GM18868 (cell line): ENCODE data around the gene GRIN2A.

Source experiments
- ATAC-seq: cut with Tn5 transposase; IDR thresholded peaks from one replicate; pipeline ENCODE4 v1.9.1; 2021; ENCODE audit warnings: mild to moderate bottlenecking, moderate library complexity; ENCODE audit not compliant: unreplicated experiment

GRIN2A gene

DNA sequence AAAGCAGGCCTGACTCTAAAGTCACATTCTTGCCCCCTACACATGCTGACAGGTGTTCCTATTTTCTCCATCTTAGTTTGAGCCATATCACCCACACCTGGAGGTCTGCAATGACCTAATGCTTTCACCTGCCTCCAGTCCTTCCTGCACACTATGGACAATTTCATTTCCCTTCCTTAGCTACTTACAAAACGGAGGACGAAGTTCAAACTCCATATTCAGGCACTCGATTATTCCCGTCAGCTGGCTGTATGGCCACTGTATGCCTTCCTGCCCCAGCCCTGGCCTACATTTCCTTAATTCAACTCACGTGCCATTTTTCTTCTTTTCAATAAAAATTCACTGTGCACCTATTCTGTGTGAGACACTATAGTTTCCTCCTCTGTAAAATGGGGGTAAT is 44.9 kb downstream of the GRIN2A start:
- no peak for ATAC-seq

DNA sequence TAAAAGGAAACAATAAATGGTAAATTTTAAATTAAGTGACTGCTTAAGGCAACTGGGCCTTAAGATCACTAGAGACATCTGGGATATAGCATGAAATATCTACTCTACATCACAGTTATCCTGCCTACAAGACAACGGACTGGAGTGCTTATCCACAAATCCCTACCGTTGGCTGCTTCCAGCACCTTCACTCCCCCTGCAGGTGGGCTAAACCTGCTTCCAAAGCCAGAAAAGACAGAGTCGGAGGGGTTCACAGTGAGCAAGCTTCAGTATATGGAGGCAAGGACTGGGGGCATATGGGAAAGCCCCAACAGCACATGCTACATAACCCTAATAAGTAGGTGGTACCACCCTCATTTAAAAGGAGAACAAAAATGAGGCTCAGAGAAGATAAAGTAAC is 45.3 kb downstream of the GRIN2A start:
- ATAC-seq = no peak

DNA sequence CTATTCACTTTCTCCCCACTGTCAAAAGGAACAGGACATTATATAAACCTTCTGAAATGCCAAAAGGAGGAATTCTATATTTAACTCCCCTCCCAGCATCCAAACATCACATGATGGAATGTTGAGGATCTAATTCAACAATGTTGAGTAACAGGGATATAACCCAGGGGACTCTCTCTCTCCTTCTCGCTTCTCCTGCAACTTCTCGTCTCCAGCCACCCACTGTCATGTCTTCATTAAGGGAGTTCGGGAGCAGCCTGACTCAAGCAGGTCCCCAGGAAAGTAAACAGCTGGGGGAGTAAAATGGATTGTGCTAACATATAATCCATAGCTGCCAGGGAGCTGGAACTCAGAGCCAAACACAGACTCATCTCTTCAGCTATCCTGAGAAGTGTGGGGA is 51.7 kb downstream of the GRIN2A start:
- ATAC-seq = no peak

DNA sequence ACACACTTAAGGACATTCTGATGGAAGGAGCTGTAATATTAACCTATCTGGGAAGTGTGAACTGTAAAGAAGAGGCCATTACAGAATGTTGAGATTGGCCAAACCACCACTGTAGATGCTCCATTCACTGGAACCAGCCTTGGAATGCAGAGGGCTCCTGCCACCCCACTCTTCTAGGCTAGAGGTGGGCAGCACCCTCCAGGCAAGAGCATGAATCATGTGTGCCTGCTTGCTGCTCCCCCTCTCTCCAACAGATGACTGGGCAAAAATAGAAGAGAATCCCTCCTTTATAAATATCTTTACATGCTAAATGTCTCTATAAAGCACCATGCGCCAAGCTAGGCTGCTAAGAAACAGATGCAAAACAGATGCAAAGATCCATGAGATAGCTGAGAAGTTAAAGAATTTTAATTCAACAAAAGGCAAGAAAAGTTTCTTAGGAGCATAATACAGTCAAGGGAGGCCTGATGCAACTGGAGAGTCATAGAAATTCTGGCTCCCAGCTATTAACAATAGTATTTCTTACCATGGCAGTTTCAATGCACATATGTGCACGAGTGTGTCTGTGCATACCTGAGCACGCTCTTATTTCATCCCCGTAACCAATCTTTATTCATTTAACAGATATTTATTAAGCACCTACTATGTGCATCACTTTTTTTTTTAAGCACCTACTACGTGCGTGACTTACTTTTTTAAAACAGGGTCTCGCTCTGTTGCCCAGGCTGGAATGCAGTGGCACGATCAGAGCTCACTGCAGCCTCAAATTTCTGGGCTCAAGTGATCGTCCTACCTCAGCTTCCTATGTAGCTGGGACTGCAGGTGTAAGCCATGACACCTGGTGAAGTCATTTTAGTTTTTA is 53.6 kb downstream of the GRIN2A start:
- no peak for ATAC-seq

DNA sequence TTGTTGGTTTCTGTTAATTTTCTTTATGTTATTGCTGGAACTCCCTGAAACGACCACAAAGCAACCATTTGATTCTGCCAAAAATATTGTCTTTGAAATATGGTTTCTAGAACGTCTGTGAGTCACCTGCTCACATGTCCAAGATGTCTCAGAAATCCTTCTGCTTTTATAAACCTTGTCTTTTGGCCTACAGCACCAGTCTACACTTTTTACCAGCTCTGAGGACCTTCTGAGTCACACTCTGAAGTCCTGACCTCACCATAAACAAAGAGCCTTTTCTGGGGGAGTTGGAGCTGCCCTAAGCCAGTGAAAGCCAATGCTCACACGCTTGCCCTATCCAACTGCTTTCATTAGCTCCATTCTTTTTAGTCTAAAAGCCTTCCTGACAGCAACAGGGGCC is 55.5 kb downstream of the GRIN2A start:
- no peak for ATAC-seq

DNA sequence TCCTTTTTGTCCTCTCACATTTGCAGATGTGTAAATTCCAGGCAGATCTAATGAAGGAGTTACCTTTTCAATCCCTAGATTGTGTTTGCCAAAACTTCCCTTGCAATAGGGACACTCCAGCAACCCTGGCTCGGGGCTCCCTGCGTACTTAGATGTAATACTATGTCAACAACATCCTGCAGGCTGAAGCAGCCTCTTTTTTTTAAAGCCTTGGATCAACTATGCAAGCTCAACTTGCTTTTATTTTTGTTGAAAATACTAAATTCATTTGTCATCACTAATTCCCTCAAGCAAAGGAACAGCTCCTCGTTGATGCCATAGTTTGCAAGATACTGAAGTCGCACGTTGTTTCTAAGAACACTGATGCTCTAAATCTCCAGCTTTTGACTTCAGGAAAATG is 59.1 kb downstream of the GRIN2A start:
- no peak for ATAC-seq

DNA sequence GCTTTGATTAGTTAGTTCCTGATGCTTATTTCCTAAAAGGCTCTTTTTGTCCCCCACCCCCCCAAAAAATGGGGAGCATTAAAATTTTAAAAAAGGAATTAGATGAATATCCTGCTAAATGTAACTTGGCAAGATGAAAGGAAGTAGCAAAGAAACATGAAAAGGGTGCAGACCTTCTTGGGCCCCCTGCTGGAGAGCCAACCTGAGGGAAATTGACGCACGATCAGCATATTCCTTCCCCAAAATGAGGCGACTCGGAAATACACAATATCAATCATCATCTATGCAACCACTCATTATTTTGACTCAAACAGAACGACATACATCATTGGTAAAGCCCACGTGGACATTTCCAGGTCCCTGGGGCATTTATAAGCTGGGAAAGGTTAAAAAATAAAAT is 59.7 kb downstream of the GRIN2A start:
- no peak for ATAC-seq

DNA sequence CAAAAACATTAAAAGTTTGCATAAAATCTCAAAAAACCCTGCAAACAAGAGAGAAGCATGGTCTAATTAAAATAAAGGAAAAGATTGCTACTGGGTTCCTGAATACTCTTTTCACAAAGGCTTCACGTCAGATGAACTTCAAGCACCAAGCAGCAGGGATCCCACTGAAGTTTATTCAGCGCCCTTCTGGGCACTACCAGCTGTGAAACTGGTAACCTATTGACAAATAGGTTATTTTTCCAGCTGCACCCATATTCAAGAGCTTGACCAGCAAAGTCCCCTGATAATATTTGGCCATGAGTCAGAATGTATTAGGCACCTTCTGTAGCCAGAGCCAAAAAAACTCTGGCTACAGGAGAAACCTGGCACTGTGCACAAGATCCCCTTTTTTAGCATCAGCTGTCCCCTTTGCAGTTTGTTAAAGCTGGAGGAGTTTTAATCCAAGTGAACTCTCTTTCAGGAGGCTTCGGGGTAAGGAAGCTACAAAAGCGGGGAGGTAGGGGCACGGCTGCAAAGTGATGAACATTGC is 60.3 kb downstream of the GRIN2A start:
- ATAC-seq = no peak

DNA sequence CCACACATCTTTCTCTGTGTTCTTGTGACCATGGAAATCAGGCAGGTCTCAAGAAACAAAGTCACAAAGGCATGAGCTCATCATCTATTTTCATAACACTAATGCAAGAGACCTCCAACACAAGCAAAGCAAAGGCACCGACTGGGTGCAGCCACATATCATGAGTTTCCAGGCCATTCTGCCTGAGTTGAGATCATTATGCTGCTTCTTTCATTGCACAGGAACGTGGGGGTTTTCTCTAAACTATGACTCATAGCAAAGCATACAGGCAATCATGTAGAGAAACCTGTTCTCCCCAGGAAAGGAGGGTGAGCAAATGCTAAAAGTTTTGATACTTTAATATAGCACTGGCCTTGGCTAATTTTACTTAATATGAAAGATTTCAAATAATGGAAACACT is 60.7 kb downstream of the GRIN2A start:
- ATAC-seq = peak; percentile 59

DNA sequence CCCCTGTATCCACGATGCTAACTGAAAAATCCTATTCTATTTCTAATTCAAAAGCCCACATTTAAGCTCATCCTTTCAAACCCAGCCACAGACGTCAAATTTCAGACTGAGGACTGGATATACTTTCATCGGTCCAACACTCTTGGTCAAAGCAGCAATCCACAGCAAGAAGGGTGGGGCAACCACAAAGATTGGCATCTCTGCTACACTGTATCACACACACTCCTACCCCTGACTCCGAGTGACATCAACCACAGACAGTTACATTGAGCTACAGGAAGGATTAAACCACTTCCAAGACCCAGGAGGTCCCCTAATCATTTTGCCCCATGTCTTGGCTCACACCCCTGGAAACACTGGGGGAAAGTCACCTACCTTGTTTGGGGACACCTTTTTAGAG is 61.3 kb downstream of the GRIN2A start:
- no peak for ATAC-seq

DNA sequence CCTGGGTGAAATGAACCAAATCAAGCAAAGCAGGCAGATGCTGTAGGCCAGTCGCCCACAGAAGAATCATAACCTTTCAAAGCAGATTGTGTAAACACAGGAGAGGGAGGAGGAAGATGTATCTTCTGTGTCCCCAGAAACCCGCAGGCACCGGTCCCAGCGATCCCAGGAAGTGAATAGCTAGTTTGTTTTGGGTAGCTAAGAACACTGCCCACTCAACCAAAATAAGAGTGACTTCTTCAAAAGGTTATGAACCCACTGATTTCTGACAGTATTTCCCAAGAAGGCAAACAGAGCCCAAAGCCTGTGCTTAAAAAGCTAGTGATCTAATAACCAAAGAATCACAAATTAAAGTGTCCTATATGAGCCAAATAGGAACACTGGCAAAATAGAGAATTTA is 67.8 kb downstream of the GRIN2A start:
- no peak for ATAC-seq

DNA sequence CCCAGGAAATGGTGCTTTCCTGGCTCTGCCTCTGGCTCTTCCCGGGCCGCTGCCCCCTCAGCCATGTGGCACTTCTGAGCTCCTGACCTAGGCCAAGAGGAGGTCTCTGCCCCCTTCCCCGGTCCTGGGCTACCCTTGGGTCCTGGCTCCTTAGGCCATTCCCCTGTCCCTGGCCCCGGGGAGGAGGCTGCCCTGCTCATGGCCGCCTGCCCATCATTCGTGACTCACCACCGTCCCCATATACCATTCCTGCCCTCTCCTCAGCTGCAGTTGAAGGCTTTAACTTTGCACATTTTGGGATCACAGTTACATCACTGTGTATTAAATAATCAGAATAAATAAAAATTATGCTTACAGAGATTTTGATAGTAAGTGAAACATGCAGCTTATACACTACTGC is 69.0 kb downstream of the GRIN2A start:
- no peak for ATAC-seq

DNA sequence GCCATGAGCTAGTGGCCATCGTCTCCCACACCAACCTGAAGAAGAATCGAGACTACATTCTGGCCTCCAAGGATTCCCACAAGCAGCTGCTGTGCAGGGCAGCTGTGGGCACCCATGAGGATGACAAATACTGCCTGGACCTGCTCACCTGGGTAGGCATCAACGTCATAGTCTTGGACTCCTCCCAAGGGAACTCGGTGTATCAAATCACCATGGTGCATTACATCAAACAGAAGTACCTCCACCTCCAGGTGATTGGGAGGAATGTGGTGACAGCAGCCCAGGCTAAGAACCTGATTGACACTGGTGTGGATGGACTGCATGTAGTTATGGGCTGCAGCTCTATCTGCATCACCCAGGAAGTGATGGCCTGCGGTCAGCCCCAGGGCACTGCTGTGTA is 70.2 kb downstream of the GRIN2A start:
- ATAC-seq = no peak

DNA sequence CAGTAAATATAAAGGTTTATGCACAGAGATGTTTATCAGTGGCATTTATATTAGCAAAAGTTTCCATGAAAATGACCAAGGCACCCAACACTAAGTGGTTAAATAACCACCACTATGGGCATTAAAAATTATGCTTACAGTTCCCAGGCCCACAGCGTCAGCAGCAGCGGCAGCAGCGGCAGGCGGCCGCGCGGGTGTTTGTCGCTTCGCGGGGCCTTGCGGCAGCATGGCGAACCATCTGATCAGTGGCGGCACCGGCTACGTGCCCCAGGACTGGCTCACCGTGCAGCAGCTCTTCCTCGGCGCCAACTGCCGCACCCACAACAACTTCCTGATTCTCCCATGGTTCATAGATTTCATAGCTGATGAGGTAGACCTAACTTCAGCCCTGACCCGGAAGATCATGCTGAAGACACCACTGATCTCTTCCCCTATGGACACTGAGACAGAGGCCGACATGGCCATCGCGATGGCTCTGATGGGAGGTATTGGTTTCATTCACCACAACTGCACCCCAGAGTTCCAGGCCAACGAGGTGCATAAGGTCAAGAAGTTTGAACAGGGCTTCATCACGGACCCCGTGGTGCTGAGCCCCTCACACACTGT is 71.0 kb downstream of the GRIN2A start:
- no peak for ATAC-seq

DNA sequence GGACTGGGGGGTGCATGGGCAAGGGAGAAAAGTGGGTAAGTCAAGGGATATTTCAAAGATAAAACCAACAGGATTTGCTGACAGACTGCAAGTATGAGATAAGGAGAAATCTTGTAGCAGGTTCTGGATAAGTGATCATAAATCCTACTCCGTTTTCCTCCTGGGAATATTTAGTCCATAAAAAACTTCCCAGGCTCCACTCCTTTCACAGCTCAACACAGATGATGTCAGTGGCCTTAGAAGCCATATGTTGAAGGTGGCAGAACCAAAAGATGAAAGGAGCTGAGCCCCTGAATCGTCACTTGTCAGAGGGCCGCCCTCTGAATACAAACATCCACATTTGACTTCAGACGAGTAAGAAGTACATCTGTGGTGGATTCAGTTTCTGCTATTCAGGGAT is 71.7 kb downstream of the GRIN2A start:
- ATAC-seq = no peak

DNA sequence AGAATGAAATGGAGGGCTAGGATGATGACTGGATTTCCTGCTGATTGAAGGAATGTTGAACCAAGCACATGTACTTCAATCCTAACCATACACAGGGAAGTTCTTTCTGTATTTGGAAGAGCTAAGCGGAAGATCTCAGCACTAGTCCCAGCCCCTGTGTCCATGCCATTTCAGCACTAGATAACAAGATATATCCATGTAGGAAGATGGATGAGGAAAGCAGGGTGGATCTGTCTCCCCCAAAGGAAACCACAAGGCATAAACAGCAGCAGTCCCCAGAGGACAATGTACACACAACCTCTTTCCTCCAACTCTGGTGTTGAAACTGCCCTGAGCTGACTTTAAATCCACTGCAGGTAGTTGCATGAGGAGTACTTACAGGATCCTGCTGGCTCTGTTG is 75.1 kb downstream of the GRIN2A start:
- no peak for ATAC-seq

DNA sequence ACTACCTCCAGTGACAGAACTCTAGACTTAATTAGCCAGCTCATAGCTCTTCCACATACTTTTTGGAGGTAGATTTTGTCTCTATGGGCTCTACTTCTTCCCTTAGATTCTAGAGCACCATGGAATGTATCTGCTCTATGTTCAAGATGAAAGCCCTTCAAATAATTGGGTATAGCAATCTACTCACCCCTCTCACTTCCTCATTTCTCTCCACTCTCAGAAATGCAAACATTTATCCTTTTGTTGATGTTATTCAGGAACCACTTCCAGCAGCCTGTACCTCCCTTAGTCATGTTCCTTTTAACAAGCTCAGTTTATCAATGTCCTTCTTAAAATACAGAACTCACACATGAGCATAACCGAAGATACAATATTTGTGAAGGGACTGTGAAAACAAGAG is 78.5 kb downstream of the GRIN2A start:
- ATAC-seq = no peak

DNA sequence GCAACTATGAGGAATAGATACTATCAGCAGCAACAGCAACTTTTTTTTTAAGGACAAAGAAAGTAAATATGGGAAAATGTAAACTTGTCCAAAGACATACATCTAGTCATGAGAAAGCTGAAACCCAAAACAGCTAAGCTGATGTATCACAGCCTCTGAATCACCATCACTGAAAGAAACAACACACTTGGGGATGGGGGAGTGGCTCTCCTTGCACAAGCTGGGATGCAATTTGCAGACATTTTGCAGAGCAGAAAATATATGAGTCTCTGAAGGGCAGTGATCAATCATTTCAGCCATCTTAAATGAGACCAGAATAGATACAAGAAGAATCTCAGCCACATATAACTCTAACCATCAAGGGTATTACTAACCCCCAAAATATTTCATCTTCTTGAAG is 79.1 kb downstream of the GRIN2A start:
- no peak for ATAC-seq

DNA sequence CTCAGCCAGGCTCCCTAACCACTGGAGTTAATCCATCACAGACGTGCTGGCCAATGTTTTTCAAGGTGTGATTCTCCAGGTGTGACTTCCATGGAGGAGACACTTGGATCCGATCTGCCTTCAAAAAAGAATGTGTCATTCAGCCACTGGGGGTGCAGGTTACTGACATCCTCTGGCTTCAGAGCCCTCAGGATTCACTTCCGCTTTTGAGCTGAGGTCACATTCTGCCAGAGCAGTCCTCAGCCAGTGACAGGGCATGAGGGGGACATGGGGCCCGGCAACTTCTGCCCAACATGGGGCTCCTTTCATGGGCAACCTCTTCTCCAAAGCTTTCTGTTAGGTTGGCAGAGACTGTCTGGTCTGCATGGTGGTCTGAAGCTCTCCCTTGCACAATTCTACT is 81.4 kb downstream of the GRIN2A start:
- ATAC-seq = no peak

DNA sequence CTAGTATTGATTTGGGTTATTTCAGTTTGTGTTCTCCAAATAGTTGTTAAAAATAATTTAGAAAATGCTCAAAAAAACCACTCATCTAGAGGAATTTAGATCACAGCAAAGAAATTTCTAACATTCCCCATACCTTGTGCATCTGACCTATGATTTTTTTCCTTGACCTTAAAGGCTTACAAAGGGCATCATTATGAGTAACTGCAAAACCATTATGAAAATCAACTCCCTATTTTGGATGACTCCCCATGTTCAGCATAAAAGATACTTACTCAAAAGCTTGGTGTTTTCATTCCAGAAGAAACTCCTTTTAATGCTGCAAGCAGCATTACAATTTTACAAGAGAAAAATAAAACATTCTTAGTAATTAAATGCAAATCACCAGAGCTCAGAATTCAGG is 83.2 kb downstream of the GRIN2A start:
- ATAC-seq = no peak

DNA sequence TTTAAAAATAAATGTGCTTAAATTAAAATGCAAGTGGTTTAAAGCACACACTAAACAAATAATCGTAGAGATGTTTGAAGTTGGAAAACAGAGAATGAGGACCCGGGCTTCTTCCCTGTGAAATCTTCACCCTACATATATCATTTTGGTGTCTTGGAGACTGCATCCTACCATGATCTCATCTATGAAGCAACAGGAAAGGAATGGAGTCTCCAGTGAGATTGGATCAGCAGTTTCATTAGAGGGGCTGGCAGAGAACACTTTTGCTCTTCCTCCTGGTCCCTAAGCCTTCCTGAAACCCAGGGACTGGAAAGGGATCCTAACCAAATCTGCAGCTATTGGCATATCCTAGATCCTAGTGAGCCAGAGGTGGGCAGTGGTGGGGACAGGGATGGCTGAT is 85.0 kb downstream of the GRIN2A start:
- no peak for ATAC-seq

DNA sequence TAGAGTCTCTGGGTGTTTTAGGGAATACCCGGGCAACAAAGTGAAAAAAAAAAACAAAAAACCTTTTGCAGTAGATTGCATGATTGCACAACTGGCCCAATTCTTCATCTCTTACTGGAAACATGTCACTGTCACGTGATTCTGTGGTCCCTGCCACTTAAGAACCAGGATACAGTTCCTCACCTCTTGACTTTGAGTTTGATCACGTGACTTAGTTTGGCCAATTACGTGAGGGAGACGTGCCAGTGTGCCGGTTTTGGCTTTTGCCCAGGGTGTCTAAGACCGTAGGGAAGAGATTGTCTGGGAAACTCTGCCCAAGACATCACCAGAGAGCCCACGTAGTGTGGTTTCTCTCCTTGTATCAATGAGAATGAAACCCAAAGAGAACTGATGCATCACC is 88.7 kb downstream of the GRIN2A start:
- ATAC-seq = no peak

DNA sequence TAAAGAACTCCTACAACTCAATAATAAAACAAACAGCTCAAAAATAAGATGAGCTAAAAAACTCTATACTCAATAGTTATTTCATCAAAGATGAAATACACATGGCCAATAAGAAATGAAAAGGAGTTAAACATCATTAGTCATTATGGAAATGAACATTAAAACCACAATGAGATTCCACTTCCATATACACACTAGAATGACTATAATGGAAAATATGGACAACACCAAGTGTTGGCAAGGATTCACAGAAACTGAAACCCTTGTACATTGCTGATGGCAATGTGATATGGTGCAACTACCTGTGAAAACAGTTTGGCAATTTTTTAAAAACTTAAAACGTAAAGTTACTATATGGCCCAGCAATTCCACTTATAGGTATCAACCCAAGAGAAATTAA is 91.4 kb downstream of the GRIN2A start:
- no peak for ATAC-seq
